GM12878 (cell line): Measurements from ENCODE around the gene F12. TPM values are rescaled to one million over a fixed set of nuclear protein-coding genes. Genes with fewer than 3 reads are reported as not detected.

Source experiments
- ATAC-seq: fragments of 200-7000 bp; cut with Tn5 transposase; 3 replicates; pipeline ENCODE4 v1.9.1; 2020; ENCODE audit warnings: mild to moderate bottlenecking, moderate library complexity
- BruUV-seq: library from RNA; stranded (reverse); fragments of 400-500 nt; replicated peaks from 2 replicates; lab custom pipeline; 2021; lab: Mats Ljungman, UMichigan
- CTCF ChIA-PET: fragments of 300-600 bp; sonication (Branson Sonifier 250); formaldehyde crosslinking; extraction: SDS; loops from one replicate; lab custom pipeline; 2021; ENCODE audit warnings: inconsistent platforms; lab: Yijun Ruan, JAX
- POLR2A ChIA-PET: fragments of 350-600 bp; formaldehyde crosslinking; extraction: SDS; loops from one replicate; lab custom pipeline; 2021; ENCODE audit warnings: inconsistent platforms; lab: Charles Lee
- RAD21 ChIA-PET: fragments of 300-600 bp; sonication (Branson Sonifier 250); formaldehyde crosslinking; loops from one replicate; lab custom pipeline; 2023; ENCODE audit warnings: antibody characterized with exemption; ENCODE audit not compliant: unreplicated experiment; lab: Charles Lee
- SMC1A ChIA-PET: fragments of 300-600 bp; sonication (Branson Sonifier 250); formaldehyde crosslinking; loops from one replicate; lab custom pipeline; 2023; ENCODE audit not compliant: unreplicated experiment, uncharacterized antibody; lab: Charles Lee
- DNase-seq: peaks from one replicate; pipeline ENCODE4 v3.0.0-alpha.2; 2011; ENCODE audit warnings: low read depth, low spot score
- FAIRE-seq: peaks from 3 replicates; lab custom pipeline; 2011; peaks lifted over from hg19 to GRCh38; lab: Jason Lieb, UNC
- H2AFZ ChIP-seq: 2 replicates; pipeline ENCODE4 v1.6.0; 2011; ENCODE audit warnings: low read depth, low read length, control low read depth; ENCODE audit not compliant: control insufficient read depth
- H3K27ac ChIP-seq: 2 replicates; pipeline ENCODE4 v1.5.1; 2011; ENCODE audit warnings: control low read depth; ENCODE audit not compliant: control insufficient read depth, insufficient read depth
- H3K27me3 ChIP-seq, 2 experiments: replicated peaks in 1 of 2; 2 replicates each; pipeline versions ENCODE4 v1.6.0 to v1.6.1; 2011; ENCODE audit warnings: low read length in 1 of 2; ENCODE audit not compliant: control insufficient read depth in 2 of 2, insufficient read depth in 2 of 2
- H3K36me3 ChIP-seq, 2 experiments: 2 replicates each; pipeline ENCODE4 v1.5.1; 2011; ENCODE audit warnings: low read length in 1 of 2; ENCODE audit not compliant: control insufficient read depth in 2 of 2, insufficient read depth in 2 of 2
- H3K4me1 ChIP-seq: 2 replicates; pipeline ENCODE4 v1.6.1; 2011; ENCODE audit warnings: mild to moderate bottlenecking, low read length, moderate library complexity, mixed read lengths; ENCODE audit not compliant: control insufficient read depth, insufficient read depth
- H3K4me2 ChIP-seq: 2 replicates; pipeline ENCODE4 v1.6.0; 2011; ENCODE audit warnings: control low read depth; ENCODE audit not compliant: control insufficient read depth, insufficient read depth
- H3K4me3 ChIP-seq: fragments of 200-600 bp; sonication (generic); 2 replicates; pipeline ENCODE4 v1.5.1; 2016
- H3K79me2 ChIP-seq: 2 replicates; pipeline ENCODE4 v1.6.0; 2011; ENCODE audit warnings: low read length; ENCODE audit not compliant: control insufficient read depth, insufficient read depth
- H3K9ac ChIP-seq: 2 replicates; pipeline ENCODE4 v1.8.0; 2011; ENCODE audit warnings: low read length, control low read depth, mixed read lengths; ENCODE audit not compliant: control insufficient read depth, insufficient read depth
- H3K9me3 ChIP-seq: replicated peaks from 3 replicates; pipeline ENCODE4 v1.5.1; 2011; ENCODE audit warnings: mild to moderate bottlenecking, low read length; ENCODE audit not compliant: control insufficient read depth, insufficient read depth
- H4K20me1 ChIP-seq: 2 replicates; pipeline ENCODE4 v1.6.0; 2011; ENCODE audit not compliant: control insufficient read depth, insufficient read depth
- ASH2L ChIP-seq: fragments of 300-600, 200-600 bp; sonication (generic); IDR thresholded peaks from 2 replicates; pipeline ENCODE4 v1.6.1; 2017; ENCODE audit warnings: low read depth, mild to moderate bottlenecking, borderline replicate concordance
- CHD1 ChIP-seq: IDR thresholded peaks from 2 replicates; pipeline ENCODE4 v1.6.1; 2012; ENCODE audit warnings: low read depth, low read length, improper control_type of control experiment
- IKZF2 ChIP-seq, 2 experiments: fragments of 450-650 bp; IDR thresholded peaks; 2 replicates each; pipeline ENCODE4 v1.6.1; 2017; ENCODE audit warnings: mild to moderate bottlenecking in 2 of 2, moderate library complexity in 2 of 2
- KAT2A ChIP-seq: conservative IDR thresholded peaks from 2 replicates; pipeline ENCODE4 v1.6.1; 2011; ENCODE audit warnings: low read depth, low read length; ENCODE audit not compliant: control insufficient read depth
- NBN ChIP-seq: fragments of 450-650 bp; IDR thresholded peaks from 2 replicates; pipeline ENCODE4 v1.6.1; 2016
- NFIC ChIP-seq: IDR thresholded peaks from 2 replicates; pipeline ENCODE4 v1.6.1; 2012; ENCODE audit warnings: low read depth, mild to moderate bottlenecking, inconsistent platforms, low read length, moderate library complexity
- SPI1 ChIP-seq: IDR thresholded peaks from 2 replicates; pipeline ENCODE4 v1.6.1; 2011; ENCODE audit warnings: low read depth, mild to moderate bottlenecking, low read length, moderate library complexity, borderline replicate concordance; ENCODE audit not compliant: insufficient read depth
- WGBS: methylation state at CpG from one replicate; pipeline ENCODE4 v1.1.6; 2016; ENCODE audit warnings: low lambda C conversion rate; ENCODE audit not compliant: insufficient replicate concordance, insufficient coverage; ENCODE audit errors: missing lambda C conversion rate; 5-methylcytosine and 5-hydroxymethylcytosine counted together
- in situ Hi-C: fragments of 300-500 bp; cut with MboI; formaldehyde crosslinking; loops from 9 replicates; pipeline ENCODE4 v1.14.3; 2018; ENCODE audit warnings: mixed read lengths
- intact Hi-C: fragments of 100-400 bp; cut with micrococcal nuclease; formaldehyde crosslinking; loops from one replicate; pipeline ENCODE4 v1.14.2; 2022; ENCODE audit not compliant: unreplicated experiment
- polyA plus RNA-seq, 11 experiments: library from polyadenylated mRNA; depleted of rRNA in 4 of 11; unstranded in 6 of 11; stranded (reverse) in 5 of 11; fragments of >200 nt; fragmentation: Nextera tagmentation in 4 of 11; fragmentation: Illumina TruSeq in 1 of 11; extraction: Ambion mirVana in 4 of 11; extraction: Trizol in 1 of 11; gene quantifications; 1 replicate in 1 of 11; 2 replicates in 10 of 11; pipeline versions ENCODE4 v1.2.1 to v1.2.3, GENCODE V29; 2011 to 2016; ENCODE audit warnings: inconsistent platforms in 2 of 11, missing spikeins in 2 of 11, low read depth in 1 of 11
- total RNA-seq, 4 experiments: library from RNA; depleted of rRNA in 3 of 4; stranded (reverse); fragments of >200 nt in 3 of 4; fragmentation: Illumina TruSeq in 1 of 4; extraction: Trizol in 1 of 4; gene quantifications; 2 replicates each; pipeline versions ENCODE4 v1.2.1 to v1.2.3, GENCODE V29; 2013 to 2021
- TF ChIP-seq, protein P1 (sequence below): fragments of 450-650 bp; IDR thresholded peaks from 2 replicates; pipeline ENCODE4 v1.6.1; 2017; ENCODE audit warnings: mild to moderate bottlenecking, moderate library complexity

The F12 gene
- total and polyA plus RNA-seq, 10 of the 15 experiments (the other 5 are each of a cell fraction or from before 2014, with no cell fraction given), result 0.25 to 11.3 (median 5.5) TPM

DNA sequence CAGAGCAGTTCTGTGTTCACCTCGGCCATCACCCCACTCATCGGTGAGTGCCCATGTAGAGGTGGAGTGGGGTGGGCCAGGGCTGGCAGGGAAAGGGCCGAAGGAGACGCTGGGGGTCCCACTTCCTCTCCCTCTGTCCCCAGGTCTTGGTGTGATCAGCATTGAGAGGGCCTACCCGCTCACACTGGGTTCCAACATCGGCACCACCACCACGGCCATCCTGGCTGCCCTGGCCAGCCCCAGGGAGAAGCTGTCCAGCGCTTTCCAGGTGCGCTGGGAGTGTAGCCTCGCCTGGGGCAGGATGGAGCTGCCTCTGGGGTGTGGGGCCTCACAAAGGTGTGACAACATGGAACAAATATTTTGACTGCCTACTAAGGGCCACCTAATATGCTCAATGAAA lies 12.6 kb downstream of the F12 start:
- RAD21 ChIA-PET, result interaction anchor here (0.9 kb wide), 1 partner anchor 58 kb away, joined by 3 read pairs; no protein-coding TSS in a partner anchor
- Histone ChIP-seq H3K4me1 (no peaks in the 10 kb centered on the region), H3K79me2 (no peaks in the 10 kb centered on the region), H3K9me3 (no peaks in the 10 kb centered on the region), H4K20me1 (no peaks in the 10 kb centered on the region), H2AFZ (no peak overlapping the region), H3K4me3 (no peak overlapping the region), H3K9ac (no peak overlapping the region), H3K27me3 (no peaks in the 10 kb centered on the region), H3K27ac (no peak overlapping the region), H3K36me3 (no peaks in the 10 kb centered on the region), H3K4me2 (no peak overlapping the region)
- intact Hi-C loops (no loop called here), in situ Hi-C loops (loop anchor here (25.0 kb wide), 1 partner anchor 1360 kb away; no protein-coding TSS in a partner anchor)
- POLR2A ChIA-PET, result no interaction called here
- TF ChIP-seq SPI1 (no peak), CHD1 (no peak), NBN (no peak), IKZF2 (IDR thresholded peaks at IDR 0.05) (no peak), NFIC (no peak), ASH2L (no peak), KAT2A (no peak)
- TF ChIP-seq, protein P1, sequence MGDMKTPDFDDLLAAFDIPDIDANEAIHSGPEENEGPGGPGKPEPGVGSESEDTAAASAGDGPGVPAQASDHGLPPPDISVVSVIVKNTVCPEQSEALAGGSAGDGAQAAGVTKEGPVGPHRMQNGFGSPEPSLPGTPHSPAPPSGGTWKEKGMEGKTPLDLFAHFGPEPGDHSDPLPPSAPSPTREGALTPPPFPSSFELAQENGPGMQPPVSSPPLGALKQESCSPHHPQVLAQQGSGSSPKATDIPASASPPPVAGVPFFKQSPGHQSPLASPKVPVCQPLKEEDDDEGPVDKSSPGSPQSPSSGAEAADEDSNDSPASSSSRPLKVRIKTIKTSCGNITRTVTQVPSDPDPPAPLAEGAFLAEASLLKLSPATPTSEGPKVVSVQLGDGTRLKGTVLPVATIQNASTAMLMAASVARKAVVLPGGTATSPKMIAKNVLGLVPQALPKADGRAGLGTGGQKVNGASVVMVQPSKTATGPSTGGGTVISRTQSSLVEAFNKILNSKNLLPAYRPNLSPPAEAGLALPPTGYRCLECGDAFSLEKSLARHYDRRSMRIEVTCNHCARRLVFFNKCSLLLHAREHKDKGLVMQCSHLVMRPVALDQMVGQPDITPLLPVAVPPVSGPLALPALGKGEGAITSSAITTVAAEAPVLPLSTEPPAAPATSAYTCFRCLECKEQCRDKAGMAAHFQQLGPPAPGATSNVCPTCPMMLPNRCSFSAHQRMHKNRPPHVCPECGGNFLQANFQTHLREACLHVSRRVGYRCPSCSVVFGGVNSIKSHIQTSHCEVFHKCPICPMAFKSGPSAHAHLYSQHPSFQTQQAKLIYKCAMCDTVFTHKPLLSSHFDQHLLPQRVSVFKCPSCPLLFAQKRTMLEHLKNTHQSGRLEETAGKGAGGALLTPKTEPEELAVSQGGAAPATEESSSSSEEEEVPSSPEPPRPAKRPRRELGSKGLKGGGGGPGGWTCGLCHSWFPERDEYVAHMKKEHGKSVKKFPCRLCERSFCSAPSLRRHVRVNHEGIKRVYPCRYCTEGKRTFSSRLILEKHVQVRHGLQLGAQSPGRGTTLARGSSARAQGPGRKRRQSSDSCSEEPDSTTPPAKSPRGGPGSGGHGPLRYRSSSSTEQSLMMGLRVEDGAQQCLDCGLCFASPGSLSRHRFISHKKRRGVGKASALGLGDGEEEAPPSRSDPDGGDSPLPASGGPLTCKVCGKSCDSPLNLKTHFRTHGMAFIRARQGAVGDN, result no peak
- SMC1A ChIA-PET, result interaction anchor here (1.1 kb wide), 1 partner anchor 78 kb away, joined by 3 read pairs; no protein-coding TSS in a partner anchor
- no peak for ATAC-seq
- CTCF ChIA-PET, result no interaction called here
- no peak for FAIRE-seq
- no TSS peak for BruUV-seq
- WGBS, result 56% methylated on average over 10 of the region's 10 CpGs
- DNase-seq, result no peak
